ENCODE data around the gene UBE2H.

Gene UBE2H

DNA sequence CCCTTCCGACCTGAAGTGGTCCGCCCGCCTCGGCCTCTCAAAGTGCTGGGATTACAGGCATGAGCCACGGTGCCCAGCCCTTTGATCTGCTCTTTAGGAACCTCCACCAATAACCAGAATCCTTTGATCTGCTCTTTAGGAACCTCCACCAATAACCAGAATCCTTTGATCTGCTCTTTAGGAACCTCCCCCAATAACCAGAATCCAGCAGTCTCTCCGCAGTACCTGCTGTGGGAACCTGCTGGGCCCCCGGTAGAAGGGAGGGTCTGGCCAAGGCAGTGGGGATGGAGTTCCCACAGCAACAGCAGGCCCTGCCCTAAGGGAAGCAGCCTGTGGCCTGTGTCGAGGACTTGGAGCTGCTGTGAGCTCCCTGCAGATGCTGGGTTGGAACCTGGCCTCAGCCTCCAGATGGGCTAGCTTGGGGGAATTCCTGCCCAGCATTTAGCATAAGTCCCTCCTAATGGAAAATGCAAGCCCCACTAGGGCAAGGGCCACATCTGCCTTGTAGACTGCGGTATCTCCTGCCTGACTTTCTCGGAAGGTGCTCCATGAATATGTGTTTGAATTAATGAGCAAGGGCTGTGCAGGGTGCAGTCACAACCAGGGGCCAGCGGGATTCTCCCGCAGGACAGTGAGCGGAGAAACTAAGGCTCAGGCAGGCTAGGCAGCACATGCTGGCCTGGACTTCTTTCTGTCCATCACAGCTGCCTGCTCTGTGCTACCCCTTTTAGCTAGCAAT lies 165.8 kb downstream of the UBE2H start:
- no peak for DNase-seq (ENCODE audit: low read depth in 3 of 3)

DNA sequence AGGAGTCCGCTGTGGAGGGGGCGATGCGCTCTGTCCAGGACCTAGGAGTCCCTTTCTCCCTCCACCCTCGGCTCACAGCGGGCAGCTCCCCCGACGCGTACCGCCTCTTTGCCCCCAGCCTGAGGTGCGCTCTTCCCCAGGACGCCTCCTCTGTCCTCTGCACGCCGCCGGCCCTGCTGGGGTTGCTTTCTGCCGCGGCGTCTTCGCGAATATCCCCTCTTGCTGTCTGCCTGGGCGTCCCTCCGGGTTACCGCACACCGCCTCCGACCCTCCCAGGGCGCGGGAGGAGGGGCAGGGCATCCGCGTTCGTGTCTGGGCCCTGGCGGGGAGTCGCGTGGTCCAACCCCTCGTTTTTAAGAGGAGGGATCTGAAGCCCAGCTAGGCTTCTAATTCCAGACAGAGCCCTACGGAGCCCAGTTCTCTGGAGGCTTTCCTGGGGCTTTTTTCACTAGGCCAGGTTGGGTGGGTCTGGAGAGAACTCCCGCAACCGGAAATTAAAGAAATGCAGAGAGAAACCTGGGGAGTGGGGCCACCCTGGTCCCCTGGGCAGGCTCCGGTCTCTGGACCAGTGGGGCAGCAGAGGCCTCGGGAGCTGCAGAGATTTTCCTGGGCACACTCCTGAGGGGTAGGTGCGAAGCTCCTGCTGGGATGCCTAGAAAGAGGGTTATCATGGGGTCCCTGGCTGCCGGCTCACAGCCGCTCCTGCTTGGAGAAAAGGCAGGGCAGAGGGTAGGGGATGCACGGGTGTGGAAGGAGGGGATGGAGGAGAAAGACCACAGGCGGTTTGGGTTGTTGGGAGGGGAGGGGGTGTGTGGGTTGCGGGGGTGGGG lies 166.9 kb downstream of the UBE2H start:
- no peak for DNase-seq (ENCODE audit: low read depth in 3 of 3)

DNA sequence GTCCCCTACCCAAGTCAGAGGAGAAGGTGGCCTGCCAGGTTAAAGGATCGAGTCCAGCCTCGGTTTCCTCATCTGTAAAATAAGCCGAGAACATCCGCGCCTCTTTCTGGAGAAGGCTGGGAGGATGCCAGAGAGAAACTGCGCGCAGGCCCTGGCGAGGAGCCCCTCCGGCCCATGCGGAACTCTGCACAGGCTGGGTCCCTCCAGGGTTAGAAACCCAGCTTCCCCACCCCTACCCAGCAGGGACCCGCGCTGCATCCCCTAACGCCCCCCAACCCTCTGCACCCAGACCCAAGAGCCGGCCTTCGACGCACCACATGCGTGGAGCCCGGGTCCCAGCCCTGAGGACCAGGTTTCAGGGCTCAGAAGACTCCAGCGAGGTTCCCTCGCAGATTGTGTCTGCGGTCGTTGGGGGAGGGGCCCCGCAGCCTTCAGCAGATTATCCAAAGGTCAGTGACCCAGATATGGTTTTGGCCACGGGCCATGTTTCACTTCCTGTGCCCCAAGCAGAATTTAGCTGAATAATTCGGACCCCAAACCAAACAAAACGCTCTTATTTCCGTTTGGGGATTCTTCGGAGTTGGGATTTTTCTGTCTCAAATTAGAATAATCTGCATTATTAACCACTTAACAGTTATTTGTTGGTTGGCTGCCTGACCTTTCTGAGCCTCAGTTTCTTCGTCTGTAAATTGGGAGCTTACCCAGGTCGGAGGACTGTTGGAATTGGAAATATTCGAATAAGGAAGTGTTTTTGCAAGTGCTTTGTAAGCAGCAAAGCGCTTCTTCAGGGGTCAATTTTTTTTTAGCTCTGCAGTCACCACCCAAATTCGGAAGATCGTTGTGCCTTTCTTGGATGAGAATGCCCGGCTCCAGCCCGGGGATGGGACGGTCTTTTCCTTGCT lies 167.7 kb downstream of the UBE2H start:
- no peak for DNase-seq (ENCODE audit: low read depth in 3 of 3)

DNA sequence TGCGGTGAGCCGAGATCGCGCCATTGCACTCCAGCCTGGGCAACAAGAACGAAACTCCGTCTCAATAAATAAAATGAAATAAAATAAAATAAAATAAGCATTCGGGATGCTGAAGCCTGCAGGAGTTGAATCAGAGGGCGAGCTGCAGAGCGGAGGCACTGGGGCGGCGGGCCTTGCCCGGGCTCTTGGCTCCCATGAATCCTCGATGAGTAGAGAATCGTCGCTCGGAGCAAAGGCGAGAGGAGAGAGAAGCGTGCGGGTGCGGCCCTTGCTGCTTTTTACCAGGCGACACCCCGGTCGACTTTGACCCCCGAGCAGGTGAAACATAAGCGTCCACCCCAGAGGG lies 168.3 kb downstream of the UBE2H start:
- DNase-seq (ENCODE audit: low read depth in 3 of 3) = no peak

DNA sequence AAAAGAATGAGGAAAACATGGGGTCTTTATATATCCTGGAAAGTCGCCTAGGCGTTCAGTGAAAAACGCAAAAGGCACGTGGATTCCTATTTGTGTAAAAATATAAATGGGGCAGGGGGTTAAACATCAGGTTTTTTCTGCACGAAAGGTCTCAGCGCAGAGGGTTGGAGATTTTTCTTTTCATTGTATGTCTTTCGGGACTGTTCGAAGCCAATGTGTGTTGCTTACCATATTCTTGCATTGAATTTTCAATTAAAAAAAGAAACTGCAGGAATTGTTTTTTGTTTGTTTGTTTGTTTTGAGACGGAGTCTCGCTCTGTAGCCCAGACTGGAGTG lies 169.2 kb downstream of the UBE2H start:
- DNase-seq (ENCODE audit: low read depth in 3 of 3) = no peak

DNA sequence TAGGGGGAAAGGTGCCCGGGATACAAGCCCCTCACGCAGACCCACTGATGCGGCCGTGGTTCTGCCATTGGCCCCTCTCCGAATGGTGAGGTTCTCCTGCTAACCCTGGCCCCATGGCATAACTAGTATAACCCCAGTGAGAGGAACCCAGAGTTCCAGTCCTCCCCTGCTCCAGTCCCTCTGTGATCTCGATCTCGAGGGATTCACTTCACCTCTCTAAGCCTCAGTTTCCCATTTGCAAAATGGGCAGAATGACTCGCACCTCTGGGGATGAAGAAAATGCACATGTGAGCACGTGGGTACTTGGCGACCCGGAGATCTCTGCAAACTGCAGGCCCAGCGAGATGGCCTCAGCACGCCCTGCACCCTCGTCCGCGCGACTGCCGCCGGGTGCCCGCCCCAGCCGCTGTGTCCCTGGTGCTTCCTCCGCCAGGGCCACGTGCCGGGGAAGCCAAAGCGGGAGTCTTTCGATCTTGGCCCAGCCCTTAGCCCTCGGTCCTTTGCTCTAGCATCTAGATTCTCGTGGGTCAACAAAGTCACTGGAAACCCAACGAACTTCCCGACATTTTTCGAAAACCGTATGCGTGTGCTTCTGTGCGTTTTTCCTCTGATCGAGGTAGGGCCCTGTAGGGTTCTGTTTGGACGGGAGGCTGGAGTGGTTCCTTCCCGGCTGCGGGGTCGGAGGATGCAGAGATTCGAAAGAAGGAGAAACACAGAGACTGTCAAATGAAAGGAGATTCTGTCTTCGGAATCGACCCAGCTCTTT lies 169.8 kb downstream of the UBE2H start:
- no peak for DNase-seq (ENCODE audit: low read depth in 3 of 3)

DNA sequence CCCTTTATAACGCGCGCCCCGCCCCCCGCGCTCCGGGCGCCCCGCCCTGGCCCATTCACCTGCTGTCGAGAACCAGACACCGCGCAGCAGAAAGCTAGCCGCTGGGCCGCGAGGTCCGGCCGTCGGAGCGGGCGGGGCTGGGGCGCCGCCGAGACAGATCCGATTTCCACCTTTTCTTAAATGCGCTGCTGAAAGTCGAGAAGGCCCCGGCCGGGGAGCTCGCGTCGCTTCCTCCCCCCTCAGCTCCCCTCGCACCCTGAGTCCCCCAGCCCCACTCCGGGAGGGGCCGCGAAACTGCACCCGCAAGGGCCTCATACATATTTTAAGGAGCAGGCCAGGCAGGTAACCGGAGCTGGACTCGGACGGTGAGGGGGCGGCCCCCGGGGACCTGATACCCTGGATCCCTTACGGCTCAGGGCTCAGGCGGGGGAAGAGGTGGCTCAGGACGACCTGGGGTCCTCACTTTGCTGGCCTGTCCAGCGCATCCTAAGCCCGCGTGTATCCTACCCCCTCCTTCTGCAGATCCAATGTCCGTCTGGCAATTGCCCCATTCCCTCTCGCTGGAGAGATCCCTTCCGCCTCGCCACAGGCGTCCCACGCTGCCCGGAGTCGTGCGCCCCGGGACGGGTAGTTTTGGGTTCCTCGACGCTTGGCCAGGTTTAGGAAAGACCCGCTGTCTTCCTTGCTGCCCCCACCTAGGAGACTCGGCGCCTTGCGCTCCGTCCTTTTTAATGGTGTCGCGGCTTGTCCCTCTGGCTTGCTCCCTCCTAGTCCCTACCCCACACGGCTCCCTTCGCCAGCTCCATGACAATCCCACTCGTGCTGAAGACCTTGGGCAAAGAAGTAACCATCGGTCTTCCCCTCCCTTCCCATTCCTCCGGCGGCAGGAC lies 170.6 kb downstream of the UBE2H start:
- no peak for DNase-seq (ENCODE audit: low read depth in 3 of 3)

DNA sequence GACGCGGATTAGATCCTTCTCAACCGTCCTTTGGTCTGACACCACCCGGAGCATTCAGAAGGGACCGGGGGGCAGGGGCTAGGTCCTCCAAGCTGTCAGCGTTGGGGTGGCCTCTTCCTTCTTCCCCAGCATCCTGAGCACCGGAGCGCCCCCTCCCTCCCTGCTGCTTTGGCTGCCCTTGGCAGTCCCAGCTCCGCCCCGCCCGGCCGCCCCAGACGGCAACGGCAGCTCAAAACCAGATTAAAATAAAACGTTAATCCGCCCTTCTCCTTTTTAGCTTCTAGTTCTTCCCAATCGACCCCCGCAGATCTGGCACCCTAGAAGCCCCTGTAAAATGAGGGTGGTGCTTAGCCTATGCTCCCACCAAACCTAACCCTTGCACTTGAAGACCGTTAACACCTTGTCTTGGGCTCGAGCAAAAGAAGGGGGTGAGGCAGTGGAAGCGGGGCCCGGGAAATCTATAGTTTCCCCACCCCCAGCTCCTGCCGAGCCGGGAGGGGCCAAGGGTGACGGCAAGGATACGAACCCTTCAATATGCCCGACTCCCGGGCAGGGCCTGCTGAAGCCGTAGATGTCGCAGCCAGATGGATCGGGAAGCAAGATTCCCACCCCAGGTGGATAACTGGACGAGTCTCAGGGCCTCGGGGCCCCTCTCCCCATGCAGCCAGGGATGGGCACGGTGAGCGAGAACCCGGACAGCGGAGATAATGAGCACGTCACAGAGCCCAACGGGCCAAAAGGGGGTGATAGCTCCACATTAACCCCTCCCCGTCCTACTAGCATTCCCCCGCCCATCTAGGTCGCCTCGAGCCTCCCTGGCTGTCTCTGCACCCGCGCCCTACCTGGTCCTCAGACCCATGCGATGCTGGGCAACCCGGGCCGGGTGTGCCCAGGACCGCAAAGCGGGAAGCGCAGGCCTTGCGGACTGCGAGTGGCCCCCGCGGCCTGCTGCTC lies 171.5 kb downstream of the UBE2H start:
- no peak for DNase-seq (ENCODE audit: low read depth in 3 of 3)

All from stimulated activated CD4-positive, alpha-beta T cell treated with anti-CD3 and anti-CD28 coated beads, TNF-alpha, amount 100 ng/mL, for 48 hours (primary cell).